ENCODE data around the gene MAPKAP1.
"Not testable (repeated sequence)": the region's sequence is repeated elsewhere in the genome, so short reads cannot be mapped to it uniquely, and the experiment has no call there.

MAPKAP1 gene

GRCh38 chr9:125416517-125416916 is 290.5 kb downstream of the MAPKAP1 start:
- in situ Hi-C loops (cut with MboI; ENCODE audit: low pct_unique_long_range_greater_than_20kb, low sequenced_read_pairs) = loop anchor here (25.0 kb wide), 2 partner anchors 821 to 1071 kb away; no protein-coding TSS in a partner anchor
- no peak for DNase-seq

GRCh38 chr9:125415583-125416460 is 291.2 kb downstream of the MAPKAP1 start:
- no peak for DNase-seq
- in situ Hi-C loops (cut with MboI; ENCODE audit: low pct_unique_long_range_greater_than_20kb, low sequenced_read_pairs) = loop anchor here (25.0 kb wide), 2 partner anchors 821 to 1071 kb away; no protein-coding TSS in a partner anchor

- in situ Hi-C loops (cut with MboI; ENCODE audit: low pct_unique_long_range_greater_than_20kb, low sequenced_read_pairs) = loop anchor here (25.0 kb wide), 2 partner anchors 824 to 1074 kb away; no protein-coding TSS in a partner anchor
- no peak for DNase-seq
Measured at GRCh38 chr9:125413579-125413978, 293.4 kb downstream of the MAPKAP1 start.

- in situ Hi-C loops (cut with MboI; ENCODE audit: low pct_unique_long_range_greater_than_20kb, low sequenced_read_pairs) = loop anchor here (25.0 kb wide), 2 partner anchors 825 to 1075 kb away; no protein-coding TSS in a partner anchor
- DNase-seq = no peak
Measured at GRCh38 chr9:125412166-125412565, 294.8 kb downstream of the MAPKAP1 start.

GRCh38 chr9:125411171-125411756 is 295.7 kb downstream of the MAPKAP1 start:
- in situ Hi-C loops (cut with MboI; ENCODE audit: low pct_unique_long_range_greater_than_20kb, low sequenced_read_pairs) = loop anchor here (25.0 kb wide), 2 partner anchors 826 to 1076 kb away; no protein-coding TSS in a partner anchor
- no peak for DNase-seq

- DNase-seq = no peak
- in situ Hi-C loops (cut with MboI; ENCODE audit: low pct_unique_long_range_greater_than_20kb, low sequenced_read_pairs) = loop anchor here (25.0 kb wide), 2 partner anchors 827 to 1077 kb away; no protein-coding TSS in a partner anchor
Measured at GRCh38 chr9:125410522-125410894, 296.5 kb downstream of the MAPKAP1 start.

GRCh38 chr9:125409637-125410521 is 297.1 kb downstream of the MAPKAP1 start:
- peak; percentile 42 for DNase-seq
- in situ Hi-C loops (cut with MboI; ENCODE audit: low pct_unique_long_range_greater_than_20kb, low sequenced_read_pairs) = loop anchor here (25.0 kb wide), 2 partner anchors 827 to 1077 kb away; no protein-coding TSS in a partner anchor

GRCh38 chr9:125409217-125409636 is 297.8 kb downstream of the MAPKAP1 start:
- DNase-seq = no peak
- in situ Hi-C loops (cut with MboI; ENCODE audit: low pct_unique_long_range_greater_than_20kb, low sequenced_read_pairs) = loop anchor here (25.0 kb wide), 2 partner anchors 828 to 1078 kb away; no protein-coding TSS in a partner anchor

- in situ Hi-C loops (cut with MboI; ENCODE audit: low pct_unique_long_range_greater_than_20kb, low sequenced_read_pairs) = loop anchor here (25.0 kb wide), 2 partner anchors 829 to 1079 kb away; no protein-coding TSS in a partner anchor
- DNase-seq = peak; percentile 80
Measured at GRCh38 chr9:125407974-125408900, 298.8 kb downstream of the MAPKAP1 start.

- DNase-seq = no peak
- in situ Hi-C loops (cut with MboI; ENCODE audit: low pct_unique_long_range_greater_than_20kb, low sequenced_read_pairs) = loop anchor here (25.0 kb wide), 2 partner anchors 830 to 1080 kb away; no protein-coding TSS in a partner anchor
Measured at GRCh38 chr9:125407432-125407973, 299.5 kb downstream of the MAPKAP1 start.

GRCh38 chr9:125406810-125407087 is 300.3 kb downstream of the MAPKAP1 start:
- in situ Hi-C loops (cut with MboI; ENCODE audit: low pct_unique_long_range_greater_than_20kb, low sequenced_read_pairs) = loop anchor here (25.0 kb wide), 2 partner anchors 831 to 1081 kb away; no protein-coding TSS in a partner anchor

GRCh38 chr9:125405938-125406809 is 300.8 kb downstream of the MAPKAP1 start:
- in situ Hi-C loops (cut with MboI; ENCODE audit: low pct_unique_long_range_greater_than_20kb, low sequenced_read_pairs) = loop anchor here (25.0 kb wide), 2 partner anchors 831 to 1081 kb away; no protein-coding TSS in a partner anchor
- DNase-seq = no peak

More at GRCh38 chr9:125406810-125407087, 300.3 kb downstream of the MAPKAP1 start:
- DNase-seq = no peak

- in situ Hi-C loops (cut with MboI; ENCODE audit: low pct_unique_long_range_greater_than_20kb, low sequenced_read_pairs) = loop anchor here (25.0 kb wide), 2 partner anchors 833 to 1083 kb away; no protein-coding TSS in a partner anchor
- DNase-seq = no peak
Measured at GRCh38 chr9:125404733-125405132, 302.3 kb downstream of the MAPKAP1 start.

- in situ Hi-C loops (cut with MboI; ENCODE audit: low pct_unique_long_range_greater_than_20kb, low sequenced_read_pairs) = loop anchor here (25.0 kb wide), 2 partner anchors 836 to 1086 kb away; no protein-coding TSS in a partner anchor
- DNase-seq = no peak
Measured at GRCh38 chr9:125400725-125401716, 306.0 kb downstream of the MAPKAP1 start.

- in situ Hi-C loops (cut with MboI; ENCODE audit: low pct_unique_long_range_greater_than_20kb, low sequenced_read_pairs) = loop anchor here (25.0 kb wide), 2 partner anchors 837 to 1087 kb away; no protein-coding TSS in a partner anchor
Measured at GRCh38 chr9:125400232-125400631, 306.8 kb downstream of the MAPKAP1 start.

More at GRCh38 chr9:125400232-125400631, 306.8 kb downstream of the MAPKAP1 start:
- not testable (repeated sequence) for DNase-seq
